AG10803 (cell line): ENCODE data around the gene SAMD4B.
A peak's percentile ranks its signal among the peaks of the same experiment; 100 is the strongest.

Source experiments
- DNase-seq: peaks from one replicate; pipeline ENCODE4 v3.0.0; 2010; ENCODE audit warnings: low read depth
- H3K4me3 ChIP-seq: 2 replicates; pipeline ENCODE4 v1.5.1; 2011; ENCODE audit warnings: mild to moderate bottlenecking, low read length, control low read depth
- CTCF ChIP-seq: conservative IDR thresholded peaks from 2 replicates; pipeline ENCODE4 v1.5.1; 2011; ENCODE audit warnings: mild to moderate bottlenecking, low read length, control low read depth, inconsistent platforms

Gene SAMD4B

GRCh38 chr19:39362682-39363657, 20.7 kb downstream of the SAMD4B start:
- DNase-seq = peak; percentile 63

GRCh38 chr19:39363901-39364457, 21.8 kb downstream of the SAMD4B start:
- peak; percentile 75 for DNase-seq
- no peak for TF ChIP-seq CTCF
- no peak overlapping the region for H3K4me3 ChIP-seq

More at GRCh38 chr19:39362682-39363657, 20.7 kb downstream of the SAMD4B start:
- no peak for TF ChIP-seq CTCF
- H3K4me3 ChIP-seq = no peak overlapping the region

GRCh38 chr19:39365531-39365930, 23.3 kb downstream of the SAMD4B start:
- TF ChIP-seq CTCF = no peak
- no peak for DNase-seq
- H3K4me3 ChIP-seq = no peak overlapping the region

GRCh38 chr19:39369200-39369599, 27.0 kb downstream of the SAMD4B start:
- TF ChIP-seq CTCF = no peak
- no peak for DNase-seq
- no peak overlapping the region for H3K4me3 ChIP-seq

GRCh38 chr19:39370735-39371134, 28.5 kb downstream of the SAMD4B start:
- no peak for TF ChIP-seq CTCF
- DNase-seq = no peak
- H3K4me3 ChIP-seq = no peak overlapping the region

- peak; percentile 99 for DNase-seq
- H3K4me3 ChIP-seq = peak overlapping the region; percentile 20; the same call in 1 of the 2 replicates
- TF ChIP-seq CTCF = no peak
Observed at GRCh38 chr19:39372047-39372802, 30.0 kb downstream of the SAMD4B start.
